HTERT RPE-1 (cell line): ENCODE results near the gene GDPD3.

Experiments used
- in situ Hi-C: fragments of 300-500 bp; cut with MboI; formaldehyde crosslinking; loops from 4 replicates; pipeline ENCODE4 v1.14.3; 2020; ENCODE audit warnings: low sequenced_read_pairs

Gene GDPD3

DNA sequence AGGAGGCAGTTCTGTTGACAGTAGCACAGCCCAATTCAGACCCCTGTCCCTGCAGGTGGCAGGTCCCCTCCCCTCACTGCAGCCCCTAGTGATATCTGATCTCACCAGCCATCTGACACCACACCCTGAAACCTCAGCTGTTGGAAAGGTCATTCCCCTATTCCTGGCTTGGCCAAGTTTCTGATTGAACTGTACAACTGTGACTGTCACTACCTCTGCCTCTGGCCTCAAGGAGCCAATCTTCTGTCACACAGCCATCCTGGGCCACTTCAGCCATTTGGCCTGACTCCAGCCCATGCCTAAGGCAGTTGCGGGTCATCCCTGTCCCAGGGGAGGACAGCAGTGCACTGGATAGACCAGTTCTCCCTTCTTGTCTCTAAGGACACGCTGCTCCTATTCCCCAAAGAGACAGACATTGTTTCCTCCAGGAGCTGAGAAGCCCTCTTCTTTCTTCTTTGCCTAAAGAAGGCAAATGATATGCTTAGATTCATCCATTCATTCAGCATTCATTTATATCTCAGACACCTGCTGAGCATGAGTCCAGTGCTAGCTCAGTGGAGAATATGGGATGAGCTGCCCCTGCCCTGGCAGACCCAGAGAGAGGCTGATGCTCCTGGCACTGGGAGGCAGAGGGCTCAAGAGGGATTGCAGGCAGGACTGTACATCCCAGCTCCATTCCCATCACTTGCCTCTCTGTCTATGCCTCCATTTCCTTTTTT, 52.3 kb downstream of the GDPD3 start:
- in situ Hi-C loops, result no loop called here

DNA sequence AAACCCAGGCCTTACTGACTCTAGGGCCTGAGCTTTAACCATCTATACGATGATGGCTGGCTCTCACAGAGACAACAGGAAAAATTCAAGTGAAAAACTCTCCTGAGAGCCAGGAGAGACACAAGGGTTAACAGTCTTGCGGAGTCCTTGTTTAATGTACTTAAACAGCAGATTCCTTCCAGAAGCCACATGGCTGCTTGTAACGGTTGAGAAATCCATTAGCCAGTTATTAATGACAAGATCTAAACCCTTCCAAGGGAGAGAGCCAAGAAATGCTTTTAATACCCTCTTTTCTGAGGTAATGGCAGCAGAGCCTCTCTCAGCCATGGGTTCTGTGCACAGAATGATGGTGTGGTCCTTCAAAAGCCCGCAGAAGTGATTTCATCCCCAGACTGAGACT, 53.0 kb downstream of the GDPD3 start:
- in situ Hi-C loops, result no loop called here

DNA sequence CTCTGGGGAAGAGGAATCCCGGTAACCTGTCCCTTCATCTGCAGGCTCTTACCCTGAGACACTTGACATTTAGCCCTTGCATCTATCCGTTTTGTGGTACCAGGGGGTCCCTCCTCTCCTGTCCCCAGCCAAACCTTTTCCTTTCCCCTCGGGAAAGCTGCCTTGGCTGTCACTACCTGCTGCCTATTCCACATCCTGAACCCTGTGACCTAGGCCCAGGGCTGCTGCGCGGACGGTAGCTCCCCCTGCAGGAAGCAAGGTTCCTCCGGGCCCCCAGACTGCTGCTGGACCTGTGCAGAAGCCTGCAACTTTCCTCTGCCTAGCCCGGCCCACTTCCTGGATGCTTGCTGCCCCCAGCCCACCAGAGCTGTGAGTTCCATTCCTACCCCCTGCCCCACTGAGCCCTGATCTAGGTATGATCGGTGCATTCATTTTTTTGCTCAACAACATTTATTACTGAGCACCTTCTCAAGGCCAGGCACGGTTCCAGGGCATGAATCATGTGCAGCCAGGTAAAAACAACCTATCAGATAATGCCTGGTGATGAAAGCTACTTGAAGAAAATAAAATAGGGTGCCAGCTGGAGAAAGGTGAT, 58.3 kb downstream of the GDPD3 start:
- in situ Hi-C loops, result no loop called here
